ENCODE data around the gene GNS.
A peak's percentile ranks its signal among the peaks of the same experiment; 100 is the strongest.

Gene GNS

GRCh38 chr12:64737539-64737938 lies 21.7 kb downstream of the GNS start:
- no peak for DNase-seq (ENCODE audit: low read depth, low spot score)

GRCh38 chr12:64736771-64737170 lies 22.4 kb downstream of the GNS start:
- no peak for DNase-seq (ENCODE audit: low read depth, low spot score)

- no peak for DNase-seq (ENCODE audit: low read depth, low spot score)
These were observed 23.8 kb downstream of the GNS start for GRCh38 chr12:64735442-64735841.

GRCh38 chr12:64733857-64734256 lies 25.3 kb downstream of the GNS start:
- no peak for DNase-seq (ENCODE audit: low read depth, low spot score)

GRCh38 chr12:64731683-64732082 lies 27.5 kb downstream of the GNS start:
- DNase-seq (ENCODE audit: low read depth, low spot score): no peak

GRCh38 chr12:64730588-64730969 lies 28.6 kb downstream of the GNS start:
- peak; percentile 71 for DNase-seq (ENCODE audit: low read depth, low spot score)

GRCh38 chr12:64729909-64730587 lies 29.2 kb downstream of the GNS start:
- no peak for DNase-seq (ENCODE audit: low read depth, low spot score)

- DNase-seq (ENCODE audit: low read depth, low spot score): no peak
These were observed 34.9 kb downstream of the GNS start for GRCh38 chr12:64724201-64724745.

- no peak for DNase-seq (ENCODE audit: low read depth, low spot score)
These were observed 35.6 kb downstream of the GNS start for GRCh38 chr12:64723630-64724029.

- no peak for DNase-seq (ENCODE audit: low read depth, low spot score)
These were observed 36.4 kb downstream of the GNS start for GRCh38 chr12:64722835-64723234.

- DNase-seq (ENCODE audit: low read depth, low spot score): no peak
These were observed 38.3 kb downstream of the GNS start for GRCh38 chr12:64720884-64721283.

GRCh38 chr12:64718649-64719048 lies 40.6 kb downstream of the GNS start:
- DNase-seq (ENCODE audit: low read depth, low spot score): no peak

- DNase-seq (ENCODE audit: low read depth, low spot score): no peak
These were observed 42.3 kb downstream of the GNS start for GRCh38 chr12:64716839-64717455.

- DNase-seq (ENCODE audit: low read depth, low spot score): no peak
These were observed 42.8 kb downstream of the GNS start for GRCh38 chr12:64716371-64716770.

- DNase-seq (ENCODE audit: low read depth, low spot score): no peak
These were observed 44.6 kb downstream of the GNS start for GRCh38 chr12:64714551-64714968.

- DNase-seq (ENCODE audit: low read depth, low spot score): no peak
These were observed 45.8 kb downstream of the GNS start for GRCh38 chr12:64713376-64713775.

- DNase-seq (ENCODE audit: low read depth, low spot score): no peak
These were observed 49.8 kb downstream of the GNS start for GRCh38 chr12:64709429-64709828.

GRCh38 chr12:64707926-64708325 lies 51.3 kb downstream of the GNS start:
- no peak for DNase-seq (ENCODE audit: low read depth, low spot score)

GRCh38 chr12:64707362-64707761 lies 51.8 kb downstream of the GNS start:
- no peak for DNase-seq (ENCODE audit: low read depth, low spot score)

- no peak for DNase-seq (ENCODE audit: low read depth, low spot score)
These were observed 52.3 kb downstream of the GNS start for GRCh38 chr12:64706857-64707256.

GRCh38 chr12:64706306-64706705 lies 52.9 kb downstream of the GNS start:
- DNase-seq (ENCODE audit: low read depth, low spot score): no peak

- DNase-seq (ENCODE audit: low read depth, low spot score): no peak
These were observed 57.9 kb downstream of the GNS start for GRCh38 chr12:64701283-64701682.

- no peak for DNase-seq (ENCODE audit: low read depth, low spot score)
These were observed 58.7 kb downstream of the GNS start for GRCh38 chr12:64700532-64700931.
